Endothelial cell of umbilical vein (primary cell): ENCODE results near the gene DDX51. TPM values are rescaled to one million over a fixed set of nuclear protein-coding genes. Genes with fewer than 3 reads are reported as not detected.

Experiments
- BruUV-seq: library from RNA; stranded (reverse); fragments of 400-500 nt; replicated peaks from 2 replicates; lab custom pipeline; 2021; lab: Mats Ljungman, UMichigan
- CTCF ChIA-PET: fragments of 300-600, 350-600 bp; sonication (Branson Sonifier 250); formaldehyde crosslinking; loops from one replicate; lab custom pipeline; 2021; ENCODE audit warnings: antibody characterized with exemption, inconsistent platforms; lab: Charles Lee
- POLR2A ChIA-PET: fragments of 300-600, 350-600 bp; sonication (Branson Sonifier 250); formaldehyde crosslinking; loops from one replicate; lab custom pipeline; 2021; ENCODE audit warnings: antibody characterized with exemption, inconsistent platforms; lab: Charles Lee
- DNase-seq: peaks from one replicate; pipeline ENCODE4 v3.0.0-alpha.2; 2011; ENCODE audit warnings: low read depth, low spot score
- FAIRE-seq: peaks from 2 replicates; lab custom pipeline; 2011; peaks lifted over from hg19 to GRCh38; lab: Jason Lieb, UNC
- H2AFZ ChIP-seq: 2 replicates; pipeline ENCODE4 v1.6.0; 2012; ENCODE audit warnings: low read depth, low read length, control low read depth, inconsistent platforms
- H3K27ac ChIP-seq: 2 replicates; pipeline ENCODE4 v1.5.1; 2011; ENCODE audit warnings: low read depth, mild to moderate bottlenecking, control low read depth, low read length, moderate library complexity; ENCODE audit not compliant: insufficient read depth
- H3K27me3 ChIP-seq, 2 experiments: 2 replicates each; pipeline versions ENCODE4 v1.6.0 to v1.6.1; 2011; ENCODE audit warnings: low read length in 2 of 2, mixed read lengths in 1 of 2; ENCODE audit not compliant: control insufficient read depth in 2 of 2, insufficient read depth in 2 of 2
- H3K36me3 ChIP-seq, 2 experiments: 2 replicates in 1 of 2; 3 replicates in 1 of 2; pipeline ENCODE4 v1.5.1; 2011; ENCODE audit warnings: low read length in 2 of 2, mild to moderate bottlenecking in 1 of 2, moderate library complexity in 1 of 2; ENCODE audit not compliant: control insufficient read depth in 2 of 2, insufficient read depth in 2 of 2; ENCODE audit errors: extremely low read depth in 1 of 2
- H3K4me1 ChIP-seq: 3 replicates; pipeline ENCODE4 v1.5.1; 2011; ENCODE audit warnings: mild to moderate bottlenecking, low read length; ENCODE audit not compliant: control insufficient read depth, insufficient read depth; ENCODE audit errors: extremely low read depth
- H3K4me2 ChIP-seq: 2 replicates; pipeline ENCODE4 v1.6.1; 2011; ENCODE audit warnings: low read length, control low read depth, mixed read lengths; ENCODE audit not compliant: insufficient read depth
- H3K4me3 ChIP-seq, 3 experiments: fragments of 200-600 bp in 1 of 3; sonication (generic), shearing (Covaris generic) in 1 of 3; replicated peaks in 1 of 3; 2 replicates each; pipeline ENCODE4 v1.5.1; 2011 to 2016; ENCODE audit warnings: control low read depth in 3 of 3, low read length in 3 of 3, mild to moderate bottlenecking in 2 of 3, inconsistent platforms in 1 of 3, low read depth in 1 of 3, moderate library complexity in 1 of 3; ENCODE audit not compliant: insufficient read depth in 1 of 3
- H3K79me2 ChIP-seq: 2 replicates; pipeline ENCODE4 v1.6.0; 2012; ENCODE audit warnings: low read length, inconsistent platforms; ENCODE audit not compliant: control insufficient read depth, insufficient read depth
- H3K9ac ChIP-seq: replicated peaks from 2 replicates; pipeline ENCODE3; 2011; ENCODE audit warnings: low read length, control low read depth; ENCODE audit not compliant: insufficient read depth; ENCODE audit errors: extremely low read depth
- H3K9me1 ChIP-seq: replicated peaks from 3 replicates; pipeline ENCODE4 v1.6.0; 2011; ENCODE audit warnings: mild to moderate bottlenecking, low read length; ENCODE audit not compliant: control insufficient read depth, insufficient read depth; ENCODE audit errors: extremely low read depth
- H3K9me3 ChIP-seq: replicated peaks from 2 replicates; pipeline ENCODE4 v1.5.1; 2012; ENCODE audit warnings: low read length, inconsistent platforms; ENCODE audit not compliant: control insufficient read depth, insufficient read depth
- H4K20me1 ChIP-seq: replicated peaks from 2 replicates; pipeline ENCODE3; 2011; ENCODE audit warnings: mild to moderate bottlenecking, low read length; ENCODE audit not compliant: control insufficient read depth, insufficient read depth; ENCODE audit errors: extremely low read depth
- CTCF ChIP-seq, 2 donors: IDR thresholded peaks; 1 replicate in 1 of 2; 2 replicates in 1 of 2; pipeline ENCODE4 v1.5.1; 2011; ENCODE audit warnings: low read length in 2 of 2, mild to moderate bottlenecking in 2 of 2, moderate library complexity in 2 of 2, control low read depth in 1 of 2, inconsistent platforms in 1 of 2, low read depth in 1 of 2; ENCODE audit not compliant: insufficient read depth in 1 of 2; ENCODE audit errors: extremely low read depth in 1 of 2
- EZH2 ChIP-seq: IDR thresholded peaks from 2 replicates; pipeline ENCODE4 v1.6.1; 2012; ENCODE audit warnings: borderline replicate concordance, low read depth, mild to moderate bottlenecking, moderate library complexity, low read length, inconsistent platforms; ENCODE audit not compliant: severe bottlenecking
- FOS ChIP-seq: IDR thresholded peaks from 2 replicates; pipeline ENCODE4 v1.6.1; 2011; ENCODE audit warnings: mild to moderate bottlenecking, low read length, moderate library complexity, borderline replicate concordance; ENCODE audit not compliant: insufficient read depth
- GATA2 ChIP-seq: IDR thresholded peaks from 2 replicates; pipeline ENCODE4 v1.7.0; 2011; ENCODE audit warnings: low read depth, mild to moderate bottlenecking, moderate library complexity, mixed read lengths, low read length; ENCODE audit not compliant: insufficient read length, insufficient read depth
- JUN ChIP-seq: IDR thresholded peaks from 2 replicates; pipeline ENCODE4 v1.6.1; 2011; ENCODE audit warnings: borderline replicate concordance, low read depth; ENCODE audit not compliant: insufficient read length, insufficient read depth
- MAX ChIP-seq: IDR thresholded peaks from 2 replicates; pipeline ENCODE4 v1.6.1; 2011; ENCODE audit not compliant: insufficient read depth, insufficient read length
- MYC ChIP-seq: IDR thresholded peaks from one replicate; pipeline ENCODE4 v1.6.1; 2011; ENCODE audit warnings: mild to moderate bottlenecking, low read depth, low read length
- POLR2A ChIP-seq: IDR thresholded peaks from 2 replicates; pipeline ENCODE4 v1.6.1; 2012; ENCODE audit warnings: low read depth, mild to moderate bottlenecking, control low read depth, low read length
- POLR2AphosphoS5 ChIP-seq: IDR thresholded peaks from 2 replicates; pipeline ENCODE4 v1.6.1; 2012; ENCODE audit warnings: low read depth, mild to moderate bottlenecking, control low read depth, low read length, moderate library complexity; ENCODE audit not compliant: insufficient read depth
- dilution Hi-C: fragments of 300-500 bp; cut with MboI; formaldehyde crosslinking; loops from one replicate; pipeline ENCODE4 v1.15.0; 2019; ENCODE audit warnings: low sequenced_read_pairs; ENCODE audit not compliant: extremely low pct_ligation_motif_present
- intact Hi-C: fragments of 100-400 bp; cut with micrococcal nuclease; formaldehyde crosslinking; loops from one replicate; pipeline ENCODE4 v1.10.0; 2022
- polyA plus RNA-seq, 4 experiments: library from polyadenylated mRNA; depleted of rRNA in 3 of 4; stranded (reverse) in 3 of 4; unstranded in 1 of 4; fragments of >200 nt; gene quantifications; 2 replicates each; pipeline versions ENCODE4 v1.2.1 to v1.2.3, GENCODE V29; 2011 to 2012; ENCODE audit warnings: missing spikeins in 1 of 4
- total RNA-seq: library from RNA; stranded (reverse); gene quantifications from 2 replicates; pipeline ENCODE4 v1.2.3, GENCODE V29; 2021

The DDX51 gene
- total and polyA plus RNA-seq, 2 donors (not counting 3 experiments of a cell fraction or from before 2014, with no cell fraction given) = 11.4 to 23.5 TPM

GRCh38 chr12:132180648-132181546 is 36.8 kb upstream of the DDX51 start:
- intact Hi-C loops = no loop called here
- H3K9ac ChIP-seq = no peak overlapping the region
- H3K36me3 ChIP-seq = no peaks in the 10 kb centered on the region
- no peaks in the 10 kb centered on the region for H3K79me2 ChIP-seq
- ChIA-PET POLR2A (no interaction called here), CTCF (no interaction called here)
- H3K4me2 ChIP-seq = no peak overlapping the region
- no peak for TF ChIP-seq MYC
- no peak for TF ChIP-seq POLR2A
- TF ChIP-seq GATA2 = no peak
- TF ChIP-seq POLR2AphosphoS5 = no peak
- no peak for TF ChIP-seq EZH2
- TF ChIP-seq MAX = no peak
- TF ChIP-seq CTCF (IDR thresholded peaks at IDR 0.05; ENCODE audit: extremely low read depth in 1 of 2, insufficient read depth in 1 of 2, low read depth in 1 of 2, low read length in 2 of 2) = no peak
- no peak for TF ChIP-seq JUN
- TF ChIP-seq FOS = no peak
- H4K20me1 ChIP-seq = no peaks in the 10 kb centered on the region
- H3K27me3 ChIP-seq = peaks cover 0 to 5% of the 10 kb centered on the region in 2 experiments
- BruUV-seq = no TSS peak
- no peak overlapping the region for H3K27ac ChIP-seq
- dilution Hi-C loops = no loop called here
- H3K9me1 ChIP-seq = no peaks in the 10 kb centered on the region
- no peaks in the 10 kb centered on the region for H3K4me1 ChIP-seq
- no peaks in the 10 kb centered on the region for H3K9me3 ChIP-seq
- DNase-seq = no peak
- H3K4me3 ChIP-seq = no peak overlapping the region
- no peak overlapping the region for H2AFZ ChIP-seq
- no peak for FAIRE-seq
